ENCODE results near the gene RNF144B.

RNF144B gene

DNA sequence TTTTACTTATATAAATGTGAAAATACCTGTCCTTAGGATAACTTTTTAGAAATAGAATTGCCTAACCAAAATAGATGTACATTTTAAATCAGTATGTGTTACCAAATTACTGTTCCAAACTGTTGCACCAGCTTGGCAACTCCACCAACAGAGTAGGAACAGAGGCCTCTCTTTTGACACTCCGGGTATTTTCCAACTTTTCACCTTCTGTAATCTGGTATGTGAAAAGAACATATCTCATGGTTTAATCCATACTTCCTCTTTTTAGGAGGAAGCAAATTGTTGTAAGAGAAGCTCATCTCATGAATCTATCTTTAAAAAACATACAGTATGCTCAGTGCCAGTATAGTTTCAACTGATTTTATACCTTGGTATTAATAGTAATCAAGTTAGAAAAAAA is 24.9 kb downstream of the RNF144B start:
- no peak for DNase-seq

DNA sequence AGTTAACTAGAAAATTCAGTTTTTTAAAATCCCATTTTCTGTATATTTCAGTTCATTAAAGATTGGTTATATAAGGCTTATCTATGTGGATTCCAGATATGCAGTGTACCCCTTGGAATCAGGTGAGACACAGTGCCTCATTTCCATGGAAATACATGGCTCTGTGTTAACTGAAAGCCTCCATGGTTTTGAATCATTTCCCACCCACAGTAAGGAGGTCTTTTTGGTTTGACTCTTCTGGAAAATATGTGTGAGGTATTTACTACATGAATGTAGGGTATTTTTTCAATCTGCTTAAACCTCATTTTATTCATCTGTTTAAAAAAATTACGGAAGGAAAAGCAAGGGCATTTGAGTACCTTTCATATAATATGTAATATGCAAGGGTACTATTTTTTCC is 25.5 kb downstream of the RNF144B start:
- no peak for DNase-seq

- no peak for DNase-seq
These were observed 26.2 kb downstream of the RNF144B start for GRCh38 chr6:18413381-18413780.

- DNase-seq, result no peak
These were observed 27.0 kb downstream of the RNF144B start for GRCh38 chr6:18414116-18414515.

GRCh38 chr6:18415207-18415606 is 28.1 kb downstream of the RNF144B start:
- DNase-seq, result no peak

GRCh38 chr6:18415671-18416340 is 28.7 kb downstream of the RNF144B start:
- no peak for DNase-seq

DNA sequence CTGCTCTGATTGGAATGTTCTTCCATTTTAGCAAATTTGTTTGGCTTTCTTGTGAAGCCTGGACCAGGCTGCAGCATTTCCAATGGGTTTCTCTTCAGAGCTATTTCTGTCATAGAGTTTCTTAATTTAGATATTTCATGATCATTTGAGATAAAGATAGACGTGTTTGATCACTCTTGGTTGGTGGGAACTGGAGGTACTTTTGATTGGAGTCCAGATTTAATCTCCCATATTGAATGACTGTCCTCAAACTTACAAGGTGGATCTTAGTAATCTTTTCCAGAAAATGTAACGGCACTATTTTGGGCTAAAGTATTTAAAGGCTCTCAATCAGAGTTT is 29.2 kb downstream of the RNF144B start:
- DNase-seq, result no peak

- no peak for DNase-seq
These were observed 33.2 kb downstream of the RNF144B start for GRCh38 chr6:18420328-18420727.

DNA sequence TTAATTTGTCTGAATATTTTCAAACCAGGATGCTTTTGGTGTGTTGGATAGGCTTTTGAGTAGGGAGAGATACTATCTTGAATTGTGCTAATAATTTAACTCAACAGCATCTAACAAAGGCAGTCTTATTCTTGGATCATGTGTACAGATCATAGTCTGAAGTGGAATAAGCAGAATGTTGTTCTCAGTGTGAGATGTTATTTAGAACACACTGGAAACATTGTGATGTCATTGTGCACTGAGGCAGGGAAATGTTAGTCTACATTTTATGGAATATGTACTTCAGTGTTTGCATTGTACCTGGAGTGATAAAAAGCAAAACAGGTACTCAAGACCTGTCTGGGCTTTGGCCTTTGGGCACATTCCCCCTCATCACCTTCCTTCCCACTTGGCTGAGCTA is 35.0 kb downstream of the RNF144B start:
- no peak for DNase-seq

DNA sequence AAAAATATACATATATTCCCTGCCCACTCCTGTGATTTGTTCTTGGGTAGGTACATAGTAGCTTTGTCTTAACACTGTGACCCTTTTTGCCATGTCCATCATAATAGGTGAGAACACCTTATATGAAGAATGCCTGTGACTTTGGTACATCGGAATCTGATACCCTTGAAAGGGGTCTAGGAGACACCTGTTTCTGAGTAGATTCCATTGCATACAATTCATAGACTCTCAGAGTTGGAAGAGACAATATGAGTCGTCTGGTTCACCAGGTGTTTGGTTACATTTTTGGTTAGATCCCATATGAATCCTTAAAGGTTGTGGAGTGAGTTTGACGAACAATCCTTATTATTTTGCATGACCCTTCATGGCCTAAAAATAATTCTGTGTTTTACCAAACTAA is 36.3 kb downstream of the RNF144B start:
- no peak for DNase-seq

DNA sequence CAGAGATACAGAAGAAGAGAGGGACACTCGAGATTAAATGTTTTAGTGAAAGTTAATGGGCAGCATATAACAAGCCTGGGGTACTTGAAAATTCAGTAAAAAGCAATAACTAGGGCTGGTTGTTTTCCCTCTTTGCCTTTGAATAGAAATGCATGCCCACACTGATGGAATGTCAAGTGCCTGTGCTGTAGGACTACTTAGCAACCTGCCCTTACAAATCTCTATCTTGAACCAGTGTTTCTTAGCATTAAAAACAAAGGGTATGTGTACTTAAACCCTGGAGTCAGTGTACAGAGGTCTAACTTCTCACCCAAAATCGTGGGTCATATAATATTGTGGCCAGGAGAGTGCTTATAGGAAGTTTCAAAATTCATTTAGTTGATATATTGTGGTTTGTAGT is 37.1 kb downstream of the RNF144B start:
- no peak for DNase-seq

GRCh38 chr6:18425218-18425617 is 38.1 kb downstream of the RNF144B start:
- DNase-seq, result no peak

- no peak for DNase-seq
These were observed 40.1 kb downstream of the RNF144B start for GRCh38 chr6:18427296-18427695.

DNA sequence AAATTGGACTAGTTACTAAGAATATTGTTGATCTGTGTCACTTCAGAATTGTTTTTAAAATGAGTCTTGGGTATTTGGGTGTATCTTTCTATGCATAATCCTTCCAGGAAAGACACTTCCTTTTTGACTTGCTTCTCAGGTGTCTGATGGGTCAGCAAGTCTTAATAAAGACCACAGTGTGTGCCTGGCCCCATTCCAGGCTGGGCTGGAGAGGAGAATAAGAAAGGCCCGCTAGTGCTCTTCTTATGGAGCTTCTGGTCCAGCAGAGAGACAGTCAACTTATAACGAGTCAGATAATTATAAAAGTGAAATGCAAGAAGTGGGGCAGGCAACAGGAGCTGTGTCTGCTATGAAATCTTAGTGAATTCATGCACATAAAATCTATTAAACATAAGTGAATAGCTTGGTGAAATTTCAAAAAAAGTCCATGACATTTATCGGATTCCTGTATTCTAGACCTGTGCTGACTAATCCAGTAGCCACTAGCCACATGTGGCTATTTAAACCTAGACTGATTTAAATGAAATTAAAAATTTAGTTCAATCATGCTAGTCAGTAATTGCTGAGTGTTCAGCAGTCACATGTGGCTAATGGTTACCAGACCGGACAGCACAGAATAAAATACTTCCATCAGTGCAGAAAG is 42.6 kb downstream of the RNF144B start:
- no peak for DNase-seq

GRCh38 chr6:18431581-18431980 is 44.4 kb downstream of the RNF144B start:
- no peak for DNase-seq

- DNase-seq, result no peak
These were observed 45.0 kb downstream of the RNF144B start for GRCh38 chr6:18432180-18432579.

DNA sequence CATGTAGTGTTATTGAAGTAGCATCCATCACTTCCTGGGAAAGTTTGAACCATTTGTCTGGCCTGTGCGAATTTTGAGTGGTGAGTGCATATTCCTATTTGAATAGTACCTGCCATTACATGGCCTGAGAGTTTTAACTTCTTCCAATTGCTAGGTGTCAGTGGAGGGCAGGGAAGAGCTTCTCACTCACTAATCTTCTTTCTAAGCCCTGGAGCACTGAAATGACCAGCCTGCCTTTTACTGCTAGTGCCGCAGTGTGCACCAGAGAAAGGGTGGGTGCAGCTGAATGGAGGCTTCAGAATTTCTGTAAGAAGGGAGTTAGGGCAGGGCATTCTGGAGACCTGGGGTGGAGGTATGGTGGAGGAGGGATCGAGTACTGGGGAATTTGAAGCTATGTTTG is 45.5 kb downstream of the RNF144B start:
- DNase-seq, result no peak

DNA sequence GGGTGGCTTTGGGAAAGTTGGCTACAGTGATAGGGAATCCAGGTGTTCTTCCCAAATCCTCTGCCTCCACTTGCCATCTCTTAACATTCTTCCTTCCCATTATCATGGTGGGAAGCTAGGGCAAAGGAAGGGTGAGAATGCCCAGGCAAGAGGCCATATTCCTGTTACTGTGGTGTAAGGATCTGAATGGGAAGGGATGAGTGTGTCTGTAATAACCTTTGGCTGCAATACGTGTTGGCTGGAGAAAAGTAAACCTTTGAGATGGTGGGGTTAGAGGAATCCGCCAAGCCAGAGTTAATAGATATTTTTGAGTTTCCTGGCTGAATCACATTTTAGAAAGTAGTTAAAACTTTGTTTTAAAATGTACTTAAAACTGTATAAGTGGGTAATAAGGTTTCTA is 45.9 kb downstream of the RNF144B start:
- no peak for DNase-seq

DNA sequence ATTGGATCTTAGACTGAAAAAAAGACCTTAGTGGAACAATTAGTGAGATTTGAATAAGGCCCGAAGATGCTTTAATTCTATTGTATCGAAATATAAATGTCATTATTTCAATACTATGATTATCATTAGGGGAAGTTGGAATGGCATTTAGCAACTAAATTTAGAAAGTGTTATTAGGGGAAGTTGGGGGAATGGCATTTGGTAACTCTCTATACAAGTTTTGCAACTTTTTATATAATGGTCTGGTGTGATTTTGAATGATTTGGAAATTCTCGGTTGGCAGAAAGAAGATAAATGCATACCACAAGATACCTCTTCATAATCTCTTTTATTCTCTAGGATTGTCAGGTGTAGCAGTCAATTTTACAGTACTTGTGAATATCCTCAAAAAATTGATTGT is 49.2 kb downstream of the RNF144B start:
- DNase-seq, result no peak

DNA sequence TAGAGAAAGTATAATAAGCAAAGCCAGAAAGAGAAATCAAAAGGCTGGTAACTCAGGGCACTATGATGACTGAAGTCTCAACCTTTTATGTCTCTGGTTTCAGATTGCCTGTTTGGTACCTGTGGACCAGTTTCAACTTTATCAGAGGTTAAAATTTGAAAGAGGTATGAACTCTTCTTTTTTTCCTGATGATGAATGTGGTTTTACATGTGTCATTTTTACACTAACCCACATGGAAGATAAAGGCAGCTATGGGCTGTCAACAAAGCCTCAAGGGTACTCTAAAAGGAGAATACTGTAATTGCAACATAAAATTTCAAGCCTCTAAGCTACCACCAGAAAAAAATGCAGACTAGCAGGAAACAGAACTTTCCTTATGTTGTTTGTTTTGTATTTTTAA is 52.4 kb downstream of the RNF144B start:
- no peak for DNase-seq

GRCh38 chr6:18441251-18441979 is 54.3 kb downstream of the RNF144B start:
- no peak for DNase-seq

- no peak for DNase-seq
These were observed 57.0 kb downstream of the RNF144B start for GRCh38 chr6:18444111-18444510.

- DNase-seq, result no peak
These were observed 58.1 kb downstream of the RNF144B start for GRCh38 chr6:18445228-18445627.

GRCh38 chr6:18446771-18447170 is 59.6 kb downstream of the RNF144B start:
- DNase-seq, result no peak
